ENCODE measurements around the gene NCBP3. TPM values are rescaled to one million over a fixed set of nuclear protein-coding genes. Genes with fewer than 3 reads are reported as not detected.

Gene NCBP3
- total and polyA plus RNA-seq, 9 of the 15 experiments (the other 6 are each of a cell fraction or from before 2014, with no cell fraction given), result 3.1 to 25.5 (median 20.5) TPM

GRCh38 chr17:3754458-3755334 lies 91.3 kb downstream of the NCBP3 start (continued):
- TF ChIP-seq CEBPZ (IDR thresholded peaks at IDR 0.05; ENCODE audit: borderline replicate concordance, low read depth, low read length) (no peak), NFIC (IDR thresholded peaks at IDR 0.05) (0 out of 2 replicates have a peak, but pooled peaks have one; percentile 42), ZFX (CRISPR knock-in tag; IDR thresholded peaks at IDR 0.05) (peak; percentile 91), TAF9B (IDR thresholded peaks at IDR 0.05; ENCODE audit: partially characterized antibody) (no peak), TBP (optimal IDR thresholded peaks at IDR 0.05; ENCODE audit: low read depth, low read length) (peak; percentile 14), TRIM28 (IDR thresholded peaks at IDR 0.05) (no peak), ZNF583 (CRISPR knock-in tag; IDR thresholded peaks at IDR 0.05) (0 out of 2 replicates have a peak, but pooled peaks have one; percentile 35), ZNF707 (CRISPR knock-in tag; conservative IDR thresholded peaks at IDR 0.05) (no peak), ZC3H8 (IDR thresholded peaks at IDR 0.05) (no peak), NRF1 (conservative IDR thresholded peaks at IDR 0.05 in 1 of 2, IDR thresholded peaks at IDR 0.05 in 1 of 2) (peak; percentile 89 to 91), MEF2A (IDR thresholded peaks at IDR 0.05; ENCODE audit: control insufficient read depth, low read depth, low read length) (no peak), SRSF9 (IDR thresholded peaks at IDR 0.05; ENCODE audit: borderline replicate concordance, low read depth, low read length) (no peak), ZNF644 (tag; IDR thresholded peaks at IDR 0.05; ENCODE audit: low read depth) (no peak), JUNB (CRISPR knock-in tag; conservative IDR thresholded peaks at IDR 0.05) (no peak), CREM (IDR thresholded peaks at IDR 0.05; ENCODE audit: low read depth) (no peak), FOSL1 (tag; conservative IDR thresholded peaks at IDR 0.05) (no peak), CREB1 (IDR thresholded peaks at IDR 0.05) (no peak; the same call in 1 of the 2 replicates), CREB1 (CRISPR knock-in tag; IDR thresholded peaks at IDR 0.05) (no peak; the same call in 1 of the 2 replicates)
